HG03135 (cell line): ENCODE data around the gene TNC.

Experiments used
- ATAC-seq: cut with Tn5 transposase; IDR thresholded peaks from one replicate; pipeline ENCODE4 v1.9.1; 2021; ENCODE audit warnings: mild to moderate bottlenecking, moderate library complexity; ENCODE audit not compliant: unreplicated experiment

The TNC gene

GRCh38 chr9:114981063-114981462 lies 136.9 kb downstream of the TNC start:
- ATAC-seq, result no peak

GRCh38 chr9:114973216-114973615 lies 144.7 kb downstream of the TNC start:
- ATAC-seq, result no peak

GRCh38 chr9:114972510-114973136 lies 145.3 kb downstream of the TNC start:
- ATAC-seq, result no peak
